NCI-H82 treated with DMSO at 0.1 percent for 48 hours (cell line): ENCODE results near the gene ACOT12.
"Not testable (repeated sequence)": the region's sequence is repeated elsewhere in the genome, so short reads cannot be mapped to it uniquely, and the experiment has no call there.

Experiments
- DNase-seq: peaks from one replicate; lab custom pipeline; 2025; ENCODE audit not compliant: unreplicated experiment; lab: John Stamatoyannopoulos, UW

Gene ACOT12

GRCh38 chr5:81393783-81394718 lies at the start of gene ACOT12:
ACOT12 (minus strand) TSS chr5:81394134; CDS start chr5:81394114, 20 bp downstream.
- DNase-seq = no peak

GRCh38 chr5:81435023-81435422 lies 41.1 kb upstream of the ACOT12 start:
- no peak for DNase-seq

- no peak for DNase-seq
Observed at GRCh38 chr5:81429985-81430384, 36.1 kb upstream of the ACOT12 start.

- no peak for DNase-seq
Observed at GRCh38 chr5:81429363-81429762, 35.4 kb upstream of the ACOT12 start.

GRCh38 chr5:81428861-81429260 lies 34.9 kb upstream of the ACOT12 start:
- no peak for DNase-seq

GRCh38 chr5:81428446-81428845 lies 34.5 kb upstream of the ACOT12 start:
- no peak for DNase-seq

- DNase-seq = no peak
Observed at GRCh38 chr5:81427566-81427965, 33.6 kb upstream of the ACOT12 start.

- no peak for DNase-seq
Observed at GRCh38 chr5:81426359-81427030, 32.6 kb upstream of the ACOT12 start.

GRCh38 chr5:81425569-81425968 lies 31.6 kb upstream of the ACOT12 start:
- peak; percentile 37 for DNase-seq

- no peak for DNase-seq
Observed at GRCh38 chr5:81424728-81425127, 30.8 kb upstream of the ACOT12 start.

GRCh38 chr5:81422671-81423070 lies 28.7 kb upstream of the ACOT12 start:
- no peak for DNase-seq

GRCh38 chr5:81420039-81420667 lies 26.2 kb upstream of the ACOT12 start:
- DNase-seq = no peak

- DNase-seq = no peak
Observed at GRCh38 chr5:81418606-81419005, 24.7 kb upstream of the ACOT12 start.

GRCh38 chr5:81417052-81417451 lies 23.1 kb upstream of the ACOT12 start:
- DNase-seq = no peak

GRCh38 chr5:81409896-81410295 lies 16.0 kb upstream of the ACOT12 start:
- DNase-seq = no peak

GRCh38 chr5:81409361-81409760 lies 15.4 kb upstream of the ACOT12 start:
- no peak for DNase-seq

GRCh38 chr5:81408496-81408895 lies 14.6 kb upstream of the ACOT12 start:
- DNase-seq = no peak

GRCh38 chr5:81407811-81408210 lies 13.9 kb upstream of the ACOT12 start:
- DNase-seq = not testable (repeated sequence)

GRCh38 chr5:81405126-81405891 lies 11.4 kb upstream of the ACOT12 start:
- DNase-seq = no peak

- no peak for DNase-seq
Observed at GRCh38 chr5:81402192-81402930, 8.4 kb upstream of the ACOT12 start.
